Body of pancreas (tissue), 4 donors: ENCODE data around the gene PPP4R2. TPM values are rescaled to one million over a fixed set of nuclear protein-coding genes. Genes with fewer than 3 reads are reported as not detected.

Experiments
- ATAC-seq: fragments of 150-250 bp; one replicate; pipeline ENCODE4 v1.9.1; 2016
- DNase-seq, 4 donors: peaks; one replicate each; pipeline ENCODE4 v3.0.0-alpha.2; 2019
- H3K27ac ChIP-seq, 4 donors: fragments of 200-600 bp; sonication (generic); 1 replicate in 3 of 4; 2 replicates in 1 of 4; pipeline versions ENCODE4 v1.5.1 to v1.6.1; 2016 to 2019; ENCODE audit warnings: mild to moderate bottlenecking in 1 of 4, mixed read lengths in 1 of 4, moderate library complexity in 1 of 4
- H3K27me3 ChIP-seq, 2 donors: fragments of 200-600 bp; sonication (generic); one replicate each; pipeline ENCODE4 v1.6.0; 2016; ENCODE audit warnings: mild to moderate bottlenecking in 1 of 2
- H3K36me3 ChIP-seq, 2 donors: fragments of 200-600 bp; sonication (generic); replicated peaks in 1 of 2; 2 replicates each; pipeline ENCODE4 v1.5.1; 2016; ENCODE audit warnings: low read depth in 2 of 2; ENCODE audit not compliant: insufficient read depth in 1 of 2
- H3K4me1 ChIP-seq: fragments of 200-600 bp; sonication (generic); one replicate; pipeline ENCODE4 v1.6.0; 2016
- H3K4me3 ChIP-seq, 2 donors: fragments of 200-600 bp; sonication (generic); 1 replicate in 1 of 2; 2 replicates in 1 of 2; pipeline ENCODE4 v1.5.1; 2016 to 2019
- H3K9me3 ChIP-seq, 3 donors: fragments of 200-600 bp; sonication (generic); 1 replicate in 2 of 3; 2 replicates in 1 of 3; pipeline ENCODE4 v1.5.1; 2016
- POLR2A ChIP-seq, 3 donors: fragments of 450-650 bp; IDR thresholded peaks; one replicate each; pipeline ENCODE4 v1.6.1; 2016; ENCODE audit warnings: antibody characterized with exemption in 3 of 3, mild to moderate bottlenecking in 2 of 3
- WGBS, 2 donors: methylation state at CpG; one replicate each; pipeline ENCODE4 v1.1.5; 2017; 5-methylcytosine and 5-hydroxymethylcytosine counted together
- intact Hi-C: fragments of 100-400 bp; cut with DNase I; formaldehyde crosslinking; loops from one replicate; pipeline ENCODE4 v1.15.1; 2023
- total RNA-seq, 2 donors: library from RNA; depleted of rRNA; stranded (reverse); fragments of >200 nt; gene quantifications; one replicate each; pipeline ENCODE4 v1.1.0, GENCODE V29; 2016
- TF ChIP-seq, protein P1 (sequence below), 7 experiments: fragments of 450-650 bp in 4 of 7; fragments of 200-600 bp in 3 of 7; sonication (generic) in 3 of 7; IDR thresholded peaks; one replicate each; pipeline ENCODE4 v1.5.1; 2016 to 2019; ENCODE audit warnings: antibody characterized with exemption in 7 of 7

The PPP4R2 gene
- total RNA-seq, 2 donors from 2014 or later = 21.5 to 28.0 TPM

DNA sequence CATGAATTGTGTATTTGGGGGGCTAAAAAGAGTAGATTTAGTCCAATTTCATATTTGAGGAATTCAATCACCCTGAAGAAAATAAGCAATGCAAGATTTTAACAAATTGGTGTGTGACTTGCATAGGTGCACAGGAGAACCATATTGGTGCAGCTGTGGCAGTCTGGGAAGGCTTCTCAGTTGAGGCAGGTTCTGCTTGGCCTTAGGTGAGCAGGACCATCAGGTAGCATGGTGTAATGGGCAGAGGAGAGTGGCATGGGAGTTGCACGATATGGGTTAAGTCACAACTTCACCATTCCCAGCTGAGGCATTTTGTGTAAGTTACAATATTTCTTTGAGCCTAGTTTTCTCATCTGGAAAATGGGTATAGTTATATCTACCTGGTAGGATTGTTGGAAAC, 75.3 kb downstream of the PPP4R2 start:
- ATAC-seq = no peak
- Histone ChIP-seq H3K9me3 (no peaks in the 10 kb centered on the region), H3K27me3 (no peaks in the 10 kb centered on the region), H3K36me3 (no peaks in the 10 kb centered on the region), H3K4me3 (no peak overlapping the region), H3K27ac (no peak overlapping the region), H3K4me1 (no peaks in the 10 kb centered on the region)
- intact Hi-C loops = no loop called here
- no peak for DNase-seq
- no peak for TF ChIP-seq POLR2A (IDR thresholded peaks at IDR 0.05)
- 88 to 100% methylated on average over 1 of the region's 1 CpG for WGBS, 2 donors

DNA sequence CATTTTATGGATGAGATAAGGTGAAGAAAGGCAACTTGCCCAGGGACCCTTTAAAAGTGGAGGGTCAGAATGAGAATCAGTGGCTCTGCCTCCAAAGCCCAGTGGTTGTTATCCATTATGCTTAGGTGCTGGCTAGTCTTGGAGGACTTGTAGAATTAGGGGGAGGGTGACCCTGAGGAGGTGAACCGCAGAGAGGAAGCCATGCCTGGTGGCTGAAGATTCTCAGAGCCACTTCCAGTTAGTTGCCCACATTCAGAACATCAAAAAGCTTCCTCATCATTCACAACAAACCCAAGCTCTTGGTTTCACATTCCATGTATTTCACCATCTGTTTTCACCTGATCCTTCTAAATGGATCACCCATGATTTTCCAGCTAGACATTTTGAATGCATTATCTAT, 76.0 kb downstream of the PPP4R2 start:
- H3K4me3 ChIP-seq = no peak overlapping the region
- no peaks in the 10 kb centered on the region for H3K27me3 ChIP-seq
- H3K4me1 ChIP-seq = no peaks in the 10 kb centered on the region
- no peaks in the 10 kb centered on the region for H3K36me3 ChIP-seq
- no peaks in the 10 kb centered on the region for H3K9me3 ChIP-seq
- intact Hi-C loops = no loop called here
- TF ChIP-seq POLR2A (IDR thresholded peaks at IDR 0.05) = no peak
- TF ChIP-seq, protein P1, sequence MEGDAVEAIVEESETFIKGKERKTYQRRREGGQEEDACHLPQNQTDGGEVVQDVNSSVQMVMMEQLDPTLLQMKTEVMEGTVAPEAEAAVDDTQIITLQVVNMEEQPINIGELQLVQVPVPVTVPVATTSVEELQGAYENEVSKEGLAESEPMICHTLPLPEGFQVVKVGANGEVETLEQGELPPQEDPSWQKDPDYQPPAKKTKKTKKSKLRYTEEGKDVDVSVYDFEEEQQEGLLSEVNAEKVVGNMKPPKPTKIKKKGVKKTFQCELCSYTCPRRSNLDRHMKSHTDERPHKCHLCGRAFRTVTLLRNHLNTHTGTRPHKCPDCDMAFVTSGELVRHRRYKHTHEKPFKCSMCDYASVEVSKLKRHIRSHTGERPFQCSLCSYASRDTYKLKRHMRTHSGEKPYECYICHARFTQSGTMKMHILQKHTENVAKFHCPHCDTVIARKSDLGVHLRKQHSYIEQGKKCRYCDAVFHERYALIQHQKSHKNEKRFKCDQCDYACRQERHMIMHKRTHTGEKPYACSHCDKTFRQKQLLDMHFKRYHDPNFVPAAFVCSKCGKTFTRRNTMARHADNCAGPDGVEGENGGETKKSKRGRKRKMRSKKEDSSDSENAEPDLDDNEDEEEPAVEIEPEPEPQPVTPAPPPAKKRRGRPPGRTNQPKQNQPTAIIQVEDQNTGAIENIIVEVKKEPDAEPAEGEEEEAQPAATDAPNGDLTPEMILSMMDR (IDR thresholded peaks at IDR 0.05) = no peak
- DNase-seq (no peak), ATAC-seq (no peak)
- H3K27ac ChIP-seq = no peak overlapping the region
- 76 to 79% methylated on average over 1 of the region's 1 CpG for WGBS, 2 donors

DNA sequence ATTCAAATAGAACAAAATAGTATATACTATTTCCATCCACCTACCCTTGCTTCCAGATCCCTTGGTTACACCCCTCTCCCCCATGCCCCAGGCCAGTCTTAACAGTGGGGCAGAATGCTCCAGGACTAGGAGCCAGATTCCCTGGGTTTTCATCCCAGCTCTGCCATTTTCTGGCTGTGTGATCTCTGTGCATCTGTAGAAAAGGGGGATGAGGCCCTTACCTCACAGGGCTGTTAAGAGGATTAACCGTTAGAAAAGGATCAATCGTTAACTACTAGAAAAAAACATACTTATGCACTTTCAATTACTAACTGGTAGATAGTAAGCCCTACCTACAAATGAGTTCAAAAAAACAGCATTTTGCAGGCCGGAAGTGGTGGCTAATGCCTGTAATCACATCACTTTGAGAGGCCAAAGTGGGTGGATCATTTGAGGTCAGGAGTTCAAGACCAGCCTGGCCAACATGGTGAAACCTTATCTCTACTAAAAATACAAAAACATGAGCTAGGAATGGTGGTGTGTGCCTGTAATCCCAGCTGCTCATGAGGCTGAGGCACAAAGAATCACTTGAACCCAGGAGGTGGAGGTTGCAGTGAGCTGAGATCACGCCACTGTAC, 76.6 kb downstream of the PPP4R2 start:
- intact Hi-C loops = no loop called here
- DNase-seq (no peak), ATAC-seq (no peak)
- no peaks in the 10 kb centered on the region for H3K9me3 ChIP-seq
- no peak overlapping the region for H3K4me3 ChIP-seq
- H3K4me1 ChIP-seq = no peaks in the 10 kb centered on the region
- H3K27me3 ChIP-seq = no peaks in the 10 kb centered on the region
- TF ChIP-seq, protein P1 (IDR thresholded peaks at IDR 0.05) = no peak
- no peak for TF ChIP-seq POLR2A (IDR thresholded peaks at IDR 0.05)
- WGBS, 2 donors = 49 to 51% methylated on average over 4 of the region's 4 CpGs
- H3K36me3 ChIP-seq = no peaks in the 10 kb centered on the region
- H3K27ac ChIP-seq = no peak overlapping the region

DNA sequence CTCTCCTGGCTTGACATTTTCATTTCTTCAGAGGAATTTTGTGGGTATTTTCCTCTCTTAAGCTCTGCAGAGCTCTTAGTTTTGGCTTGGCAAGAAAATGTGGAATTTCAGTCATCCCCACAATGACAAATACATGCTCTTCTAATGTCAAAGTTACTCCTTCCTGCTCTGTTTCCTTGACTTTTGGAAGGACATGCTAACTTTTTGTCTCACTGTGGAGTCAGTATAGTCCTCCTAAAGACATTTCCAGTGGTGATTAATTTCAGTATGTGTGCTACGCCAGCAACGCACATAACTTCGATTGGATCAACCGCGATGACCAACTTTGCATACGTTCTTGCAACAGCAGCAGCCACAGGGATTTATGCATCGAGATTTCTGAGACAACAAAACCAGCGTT, 78.2 kb downstream of the PPP4R2 start:
- no peak for DNase-seq
- Histone ChIP-seq H3K9me3 (no peaks in the 10 kb centered on the region), H3K27ac (no peak overlapping the region), H3K4me3 (no peak overlapping the region), H3K4me1 (no peaks in the 10 kb centered on the region), H3K36me3 (no peaks in the 10 kb centered on the region), H3K27me3 (no peaks in the 10 kb centered on the region)
- intact Hi-C loops = no loop called here
- TF ChIP-seq POLR2A (IDR thresholded peaks at IDR 0.05) = no peak
- TF ChIP-seq, protein P1 (IDR thresholded peaks at IDR 0.05) = no peak
- no peak for ATAC-seq
- WGBS, 2 donors = 78 to 83% methylated on average over 8 of the region's 8 CpGs

DNA sequence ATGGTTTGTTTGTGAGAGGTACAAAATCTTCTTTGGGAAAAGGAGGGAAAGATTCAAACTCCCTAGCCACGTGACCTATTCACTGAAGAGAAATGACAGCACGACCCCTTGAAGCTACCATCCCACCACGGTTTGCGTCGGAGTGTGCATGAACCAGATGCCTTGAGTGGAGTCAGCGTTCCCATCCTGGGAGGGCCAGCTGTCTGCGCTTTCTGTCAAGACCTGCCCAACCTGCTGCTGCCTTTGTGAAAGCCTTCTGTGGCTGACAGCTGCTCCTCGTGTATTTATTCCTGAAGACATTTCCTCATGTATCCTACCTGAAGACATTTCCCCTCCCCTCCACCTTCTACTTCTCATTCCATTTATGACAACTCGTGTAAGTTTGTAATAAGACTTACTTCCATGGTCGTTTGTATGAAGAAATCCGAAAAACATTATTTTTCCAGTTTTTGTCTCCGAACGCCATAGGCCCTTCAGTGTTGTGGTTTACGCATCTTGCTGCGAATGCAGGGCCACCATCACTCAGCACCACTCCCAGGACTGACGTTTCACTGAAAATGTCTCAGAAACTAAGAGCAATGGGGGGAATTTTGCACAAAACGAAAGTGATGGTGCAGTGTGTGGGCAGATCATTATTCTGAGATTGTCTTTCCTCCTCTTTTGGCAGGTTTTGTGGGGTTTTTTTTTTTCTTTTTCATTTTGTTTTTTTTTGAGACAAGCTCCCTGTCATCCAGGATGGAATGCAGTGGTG, 83.8 kb downstream of the PPP4R2 start:
- Histone ChIP-seq H3K36me3 (no peaks in the 10 kb centered on the region), H3K4me3 (no peak overlapping the region), H3K9me3 (no peaks in the 10 kb centered on the region), H3K4me1 (no peaks in the 10 kb centered on the region), H3K27ac (no peak overlapping the region), H3K27me3 (no peaks in the 10 kb centered on the region)
- intact Hi-C loops = loop anchor here (10.0 kb wide), 1 partner anchor 146 kb away; no protein-coding TSS in a partner anchor
- WGBS, 2 donors = 72 to 75% methylated on average over 17 of the region's 17 CpGs
- ATAC-seq (no peak), DNase-seq (no peak)
- no peak for TF ChIP-seq POLR2A (IDR thresholded peaks at IDR 0.05)
- TF ChIP-seq, protein P1 (IDR thresholded peaks at IDR 0.05) = no peak
